Adrenal gland (tissue), 5 donors: ENCODE measurements around the gene CLDN15.
"Not testable (repeated sequence)": the region's sequence is repeated elsewhere in the genome, so short reads cannot be mapped to it uniquely, and the experiment has no call there.

ENCODE experiments used
- CTCF ChIP-seq, 6 experiments: fragments of 450-650 bp in 4 of 6; fragments of 200-600 bp in 2 of 6; sonication (generic) in 1 of 6; IDR thresholded peaks; 1 replicate in 5 of 6; 2 replicates in 1 of 6; pipeline versions ENCODE4 v1.5.1 to v1.8.0; 2016 to 2021; ENCODE audit warnings: antibody characterized with exemption in 6 of 6, mild to moderate bottlenecking in 2 of 6, moderate library complexity in 1 of 6
- POLR2A ChIP-seq, 2 donors: fragments of 450-650 bp; IDR thresholded peaks; one replicate each; pipeline ENCODE4 v1.6.1; 2017; ENCODE audit warnings: antibody characterized with exemption in 2 of 2, mild to moderate bottlenecking in 2 of 2, moderate library complexity in 1 of 2
- donor health status: DM: no; HTN: no; CAD: no.

- TF ChIP-seq CTCF, POLR2A (IDR thresholded peaks at IDR 0.05): not testable (repeated sequence)
Measured at GRCh38 chr7:101203740-101204738, 33.6 kb downstream of the CLDN15 start.
